HG02943 (cell line): Measurements from ENCODE around the gene ITPK1.

Experiments
- ATAC-seq: cut with Tn5 transposase; IDR thresholded peaks from one replicate; pipeline ENCODE4 v1.9.1; 2021; ENCODE audit warnings: mild to moderate bottlenecking, low read depth, moderate library complexity; ENCODE audit not compliant: unreplicated experiment

Gene ITPK1

GRCh38 chr14:93047661-93048060, 68.1 kb downstream of the ITPK1 start:
- ATAC-seq, result no peak

- ATAC-seq, result no peak
These were observed 68.6 kb downstream of the ITPK1 start for GRCh38 chr14:93047157-93047556.

- ATAC-seq, result no peak
These were observed 69.0 kb downstream of the ITPK1 start for GRCh38 chr14:93046705-93047050.

GRCh38 chr14:93045965-93046704, 69.6 kb downstream of the ITPK1 start:
- no peak for ATAC-seq

GRCh38 chr14:93045211-93045674, 70.5 kb downstream of the ITPK1 start:
- peak; percentile 10 for ATAC-seq

GRCh38 chr14:93044556-93044955, 71.2 kb downstream of the ITPK1 start:
- peak; percentile 52 for ATAC-seq

GRCh38 chr14:93044121-93044520, 71.6 kb downstream of the ITPK1 start:
- no peak for ATAC-seq

- no peak for ATAC-seq
These were observed 72.5 kb downstream of the ITPK1 start for GRCh38 chr14:93042968-93043940.

GRCh38 chr14:93041830-93042229, 73.9 kb downstream of the ITPK1 start:
- no peak for ATAC-seq

GRCh38 chr14:93040982-93041381, 74.7 kb downstream of the ITPK1 start:
- no peak for ATAC-seq

- no peak for ATAC-seq
These were observed 75.3 kb downstream of the ITPK1 start for GRCh38 chr14:93040443-93040842.

GRCh38 chr14:93039649-93040315, 75.9 kb downstream of the ITPK1 start:
- ATAC-seq, result no peak

GRCh38 chr14:93037351-93037750, 78.4 kb downstream of the ITPK1 start:
- ATAC-seq, result no peak

- ATAC-seq, result no peak
These were observed 78.9 kb downstream of the ITPK1 start for GRCh38 chr14:93036652-93037345.

GRCh38 chr14:93035917-93036651, 79.6 kb downstream of the ITPK1 start:
- ATAC-seq, result no peak

- ATAC-seq, result no peak
These were observed 80.2 kb downstream of the ITPK1 start for GRCh38 chr14:93035585-93035916.

- no peak for ATAC-seq
These were observed 81.1 kb downstream of the ITPK1 start for GRCh38 chr14:93034671-93034994.

GRCh38 chr14:93033983-93034670, 81.6 kb downstream of the ITPK1 start:
- peak; percentile 52 for ATAC-seq
